NOMO-1 treated with dmso at 0.1 percent for 144 hours (cell line): ENCODE measurements around the gene BIN1.

Source experiments
- DNase-seq: peaks from one replicate; lab custom pipeline; 2025; ENCODE audit not compliant: unreplicated experiment; lab: John Stamatoyannopoulos, UW

Gene BIN1, protein sequence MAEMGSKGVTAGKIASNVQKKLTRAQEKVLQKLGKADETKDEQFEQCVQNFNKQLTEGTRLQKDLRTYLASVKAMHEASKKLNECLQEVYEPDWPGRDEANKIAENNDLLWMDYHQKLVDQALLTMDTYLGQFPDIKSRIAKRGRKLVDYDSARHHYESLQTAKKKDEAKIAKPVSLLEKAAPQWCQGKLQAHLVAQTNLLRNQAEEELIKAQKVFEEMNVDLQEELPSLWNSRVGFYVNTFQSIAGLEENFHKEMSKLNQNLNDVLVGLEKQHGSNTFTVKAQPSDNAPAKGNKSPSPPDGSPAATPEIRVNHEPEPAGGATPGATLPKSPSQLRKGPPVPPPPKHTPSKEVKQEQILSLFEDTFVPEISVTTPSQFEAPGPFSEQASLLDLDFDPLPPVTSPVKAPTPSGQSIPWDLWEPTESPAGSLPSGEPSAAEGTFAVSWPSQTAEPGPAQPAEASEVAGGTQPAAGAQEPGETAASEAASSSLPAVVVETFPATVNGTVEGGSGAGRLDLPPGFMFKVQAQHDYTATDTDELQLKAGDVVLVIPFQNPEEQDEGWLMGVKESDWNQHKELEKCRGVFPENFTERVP

GRCh38 chr2:127106991-127107621 is at the start of gene BIN1:
Gene BIN1, minus strand, starts transcription at chr2:127107154. Its CDS starts 211 bp downstream, at chr2:127106943.
- peak; percentile 50 for DNase-seq

DNA sequence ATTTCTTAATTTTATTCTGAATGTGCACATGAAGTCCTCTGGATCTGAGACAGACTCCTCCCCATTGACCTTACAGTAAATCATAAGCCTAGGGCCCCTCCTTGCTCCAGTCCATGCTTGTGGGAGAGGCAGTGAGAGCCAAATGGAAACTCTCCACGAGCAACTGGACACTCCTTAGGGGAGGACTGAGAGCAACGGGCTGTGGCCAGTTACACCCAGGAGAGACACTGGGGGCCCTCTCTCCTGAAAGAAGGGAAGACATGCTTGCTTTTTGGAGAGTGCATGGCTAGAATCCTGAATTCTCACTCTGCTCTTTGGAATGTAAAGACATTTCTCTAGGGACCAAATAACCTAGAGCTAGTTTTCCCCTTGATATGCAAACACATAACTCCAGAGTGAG is 49.0 kb upstream of the BIN1 start:
- no peak for DNase-seq

DNA sequence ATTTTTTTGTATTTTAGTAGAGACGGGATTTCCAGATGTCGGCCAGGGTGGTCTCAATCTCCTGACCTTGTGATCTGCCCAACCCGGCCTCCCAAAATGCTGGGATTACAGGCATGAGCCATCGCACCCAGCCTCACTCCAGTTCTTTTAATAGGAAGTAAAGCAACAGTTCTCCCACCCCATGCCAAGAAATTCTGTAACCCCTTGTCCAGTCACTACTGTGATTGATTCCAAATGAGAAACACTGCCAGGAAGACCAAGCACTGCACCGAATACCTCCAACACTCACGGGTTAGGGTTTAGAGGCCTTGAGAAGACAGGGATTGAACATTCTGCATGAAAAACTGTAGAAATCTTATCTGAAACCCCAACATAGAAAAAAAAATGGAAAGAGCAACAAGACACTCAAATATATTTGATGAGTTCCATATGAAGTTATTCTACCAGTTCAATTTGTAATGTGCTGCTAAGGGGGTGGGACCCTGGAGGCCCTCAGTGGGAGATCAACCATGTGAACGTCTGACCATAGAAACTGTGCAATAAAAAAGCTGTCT is 48.2 kb upstream of the BIN1 start:
- DNase-seq: no peak

DNA sequence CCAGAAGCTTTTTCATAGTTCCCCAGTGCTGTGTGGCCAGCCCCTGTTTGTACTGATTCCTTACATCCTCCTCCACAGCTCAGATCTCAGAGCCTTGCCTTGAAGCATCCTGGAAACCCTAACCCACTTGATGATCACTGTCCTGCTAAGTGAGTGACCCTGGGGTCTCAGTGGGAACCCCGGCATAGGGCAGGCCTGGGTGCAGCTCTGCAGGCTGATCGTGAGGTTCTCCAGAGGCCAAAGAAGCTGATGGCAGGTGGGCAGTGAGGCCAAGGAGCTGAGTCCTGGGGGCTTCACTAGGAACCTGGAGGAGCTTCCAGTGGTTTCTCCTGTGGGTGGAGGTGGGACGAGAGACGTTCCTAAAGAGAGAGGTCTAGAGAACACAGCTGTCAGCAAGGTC is 47.4 kb upstream of the BIN1 start:
- no peak for DNase-seq

GRCh38 chr2:127153691-127154158 is 46.8 kb upstream of the BIN1 start:
- no peak for DNase-seq

- DNase-seq: no peak
Observed at GRCh38 chr2:127150996-127151395, 44.0 kb upstream of the BIN1 start.

DNA sequence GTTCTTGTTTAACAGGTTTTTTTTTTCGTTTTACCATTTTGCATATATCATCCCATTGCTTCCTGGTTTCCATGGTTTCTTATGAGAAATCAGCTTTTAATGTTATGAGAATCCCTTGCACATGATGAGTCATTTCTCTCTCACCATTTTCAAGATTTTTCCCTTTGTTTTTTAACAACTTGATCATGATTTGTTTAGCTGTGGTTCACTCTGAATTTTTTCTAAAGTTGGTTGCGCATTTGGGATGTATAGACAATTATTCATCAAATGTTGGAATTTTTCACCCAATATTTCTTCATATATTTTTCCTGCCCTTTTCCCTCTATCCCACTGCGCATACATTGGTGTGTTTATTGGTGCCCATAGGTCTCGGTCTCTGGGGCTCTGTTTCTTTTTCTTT is 42.4 kb upstream of the BIN1 start:
- DNase-seq: no peak

- no peak for DNase-seq
Observed at GRCh38 chr2:127146820-127147502, 40.0 kb upstream of the BIN1 start.

- DNase-seq: no peak
Observed at GRCh38 chr2:127146071-127146725, 39.2 kb upstream of the BIN1 start.

- DNase-seq: no peak
Observed at GRCh38 chr2:127145280-127145895, 38.4 kb upstream of the BIN1 start.

- DNase-seq: no peak
Observed at GRCh38 chr2:127143841-127144782, 37.2 kb upstream of the BIN1 start.

DNA sequence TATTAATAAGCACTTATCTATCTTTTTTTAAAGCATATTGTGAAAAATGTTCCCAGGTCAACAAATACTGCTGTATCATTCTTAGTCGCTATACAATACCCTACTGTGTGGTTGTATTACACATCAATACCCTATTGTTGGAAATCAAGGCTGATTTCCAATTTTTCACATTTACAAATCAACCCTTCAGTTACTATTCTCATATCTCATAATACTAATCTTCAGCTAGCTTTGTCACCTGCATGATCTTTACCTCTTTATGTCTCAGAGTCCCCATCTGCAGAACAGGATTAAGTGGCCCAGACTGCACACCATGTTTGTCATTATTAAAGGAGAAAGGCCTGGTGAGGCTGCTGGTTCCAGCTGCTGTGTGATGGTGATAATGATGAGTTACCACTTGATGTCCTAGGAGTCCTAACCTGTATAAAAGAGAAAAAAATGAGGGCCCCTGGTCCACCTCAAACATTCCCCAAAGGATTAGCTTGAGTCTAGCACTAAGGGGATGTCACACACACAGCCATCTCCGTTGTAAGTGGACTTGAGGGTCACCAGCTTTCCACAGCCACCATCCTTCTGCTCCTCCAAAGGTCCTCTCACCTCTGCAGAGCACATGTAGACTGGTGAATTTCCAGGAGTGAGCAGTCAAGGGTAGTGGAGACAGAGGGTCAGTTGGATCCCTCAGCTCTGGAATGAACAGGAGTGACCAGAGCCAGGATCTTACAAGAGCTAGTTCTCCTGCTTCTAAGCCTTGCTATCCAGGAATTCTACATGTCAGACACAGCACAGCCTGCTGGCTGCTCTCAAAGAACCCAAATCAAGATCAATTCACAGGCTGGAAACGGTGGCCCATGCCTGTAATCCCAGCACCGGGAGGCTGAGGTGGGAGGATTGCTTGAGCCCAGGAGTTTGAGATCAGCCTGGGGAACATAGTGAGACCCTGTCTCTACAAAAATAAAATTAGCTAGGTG is 36.0 kb upstream of the BIN1 start:
- DNase-seq: no peak

DNA sequence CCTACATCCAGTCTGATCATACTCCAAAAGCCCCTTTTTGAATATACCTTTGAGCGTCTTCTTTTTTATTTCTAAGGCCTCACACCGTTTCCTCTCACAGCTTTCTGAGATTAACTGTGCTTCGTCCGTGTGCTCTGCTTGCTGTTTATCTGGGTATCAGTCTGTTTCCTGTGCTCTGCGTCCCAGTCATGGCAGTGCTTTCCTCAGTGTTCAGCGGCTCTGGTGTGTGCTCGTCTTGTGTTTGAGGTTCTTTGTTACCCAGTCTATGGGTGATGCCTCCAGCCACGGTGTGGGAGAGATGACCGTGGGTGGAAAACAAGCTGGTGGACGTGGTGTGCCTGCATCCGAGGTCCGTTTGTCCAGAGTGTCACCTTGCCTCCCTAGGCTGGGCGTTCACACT is 33.6 kb upstream of the BIN1 start:
- DNase-seq: no peak

- no peak for DNase-seq
Observed at GRCh38 chr2:127139766-127140165, 32.8 kb upstream of the BIN1 start.

GRCh38 chr2:127138281-127138680 is 31.3 kb upstream of the BIN1 start:
- no peak for DNase-seq

GRCh38 chr2:127137741-127138140 is 30.8 kb upstream of the BIN1 start:
- no peak for DNase-seq

GRCh38 chr2:127137225-127137624 is 30.3 kb upstream of the BIN1 start:
- DNase-seq: no peak
